Bronchial epithelial cell (primary cell): ENCODE data around the gene KRTAP12-2. TPM values are rescaled to one million over a fixed set of nuclear protein-coding genes. Genes with fewer than 3 reads are reported as not detected.
"Not testable (repeated sequence)": the region's sequence is repeated elsewhere in the genome, so short reads cannot be mapped to it uniquely, and the experiment has no call there.

Source experiments
- DNase-seq: peaks from one replicate; pipeline ENCODE4 v3.0.0-alpha.2; 2010; ENCODE audit warnings: low read depth
- FAIRE-seq: peaks from 2 replicates; lab custom pipeline; 2011; peaks lifted over from hg19 to GRCh38; lab: Jason Lieb, UNC
- H3K27me3 ChIP-seq: 2 replicates; pipeline ENCODE4 v1.5.1; 2011; ENCODE audit warnings: low read length; ENCODE audit not compliant: control insufficient read depth, insufficient read depth
- H3K36me3 ChIP-seq: 2 replicates; pipeline ENCODE4 v1.5.1; 2011; ENCODE audit warnings: low read length; ENCODE audit not compliant: control insufficient read depth, insufficient read depth
- H3K4me3 ChIP-seq: 2 replicates; pipeline ENCODE4 v1.5.1; 2011; ENCODE audit warnings: mild to moderate bottlenecking, low read depth, low read length, control low read depth
- CTCF ChIP-seq: IDR thresholded peaks from 2 replicates; pipeline ENCODE4 v1.5.1; 2011; ENCODE audit warnings: mild to moderate bottlenecking, moderate library complexity, low read length, control low read depth, inconsistent platforms; ENCODE audit not compliant: insufficient read depth, severe bottlenecking
- total RNA-seq: library from RNA; depleted of rRNA; stranded (reverse); fragments of >200 nt; gene quantifications from 2 replicates; pipeline ENCODE4 v1.2.1, GENCODE V29; 2014

Gene KRTAP12-2
- total RNA-seq, 1 donor from 2014 or later, result not detected

GRCh38 chr21:44639331-44639655 is 27.4 kb downstream of the KRTAP12-2 start:
- TF ChIP-seq CTCF, result no peak
- no peak for DNase-seq
- no peak for FAIRE-seq
- no peak overlapping the region for H3K4me3 ChIP-seq
- no peaks in the 10 kb centered on the region for H3K27me3 ChIP-seq
- H3K36me3 ChIP-seq, result no peaks in the 10 kb centered on the region

- FAIRE-seq, result peak; percentile 81
- not testable (repeated sequence) for H3K4me3 ChIP-seq, DNase-seq, H3K27me3 ChIP-seq, H3K36me3 ChIP-seq
These were observed 28.0 kb downstream of the KRTAP12-2 start for GRCh38 chr21:44638506-44639330.

GRCh38 chr21:44637851-44638348 is 28.8 kb downstream of the KRTAP12-2 start:
- H3K4me3 ChIP-seq, FAIRE-seq, DNase-seq, H3K27me3 ChIP-seq, H3K36me3 ChIP-seq: not testable (repeated sequence)

GRCh38 chr21:44637018-44637850 is 29.5 kb downstream of the KRTAP12-2 start, which contains the start of gene KRTAP10-10:
KRTAP10-10 (plus strand) TSS chr21:44637356; CDS start chr21:44637418, 62 bp downstream.
- no peak for TF ChIP-seq CTCF
- Histone ChIP-seq H3K27me3 (no peaks in the 10 kb centered on the region), H3K36me3 (no peaks in the 10 kb centered on the region), H3K4me3 (no peak within 1 kb of the TSS)
- no peak for DNase-seq
- FAIRE-seq, result peak; percentile 92

- no peaks in the 10 kb centered on the region for H3K27me3 ChIP-seq
- H3K36me3 ChIP-seq, result no peaks in the 10 kb centered on the region
- H3K4me3 ChIP-seq, result no peak overlapping the region
- no peak for TF ChIP-seq CTCF
- DNase-seq, result no peak
- FAIRE-seq, result no peak
These were observed 30.3 kb downstream of the KRTAP12-2 start for GRCh38 chr21:44636209-44637017.

- Histone ChIP-seq H3K27me3 (no peaks in the 10 kb centered on the region), H3K4me3 (no peak overlapping the region), H3K36me3 (no peaks in the 10 kb centered on the region)
- FAIRE-seq (no peak), DNase-seq (no peak)
- TF ChIP-seq CTCF, result no peak
These were observed 34.7 kb downstream of the KRTAP12-2 start for GRCh38 chr21:44632067-44632466.
